Vagina (tissue), 2 donors: Measurements from ENCODE around the gene ALS2CL.

Experiments used
- CTCF ChIP-seq, 3 experiments: fragments of 450-650 bp in 2 of 3; fragments of 200-600 bp in 1 of 3; sonication (generic) in 1 of 3; IDR thresholded peaks; one replicate each; pipeline ENCODE4 v1.5.1; 2017 to 2019; ENCODE audit warnings: antibody characterized with exemption in 3 of 3, mild to moderate bottlenecking in 2 of 3, moderate library complexity in 2 of 3
- POLR2AphosphoS5 ChIP-seq, 2 donors: sonication (generic); formaldehyde crosslinking; IDR thresholded peaks; one replicate each; pipeline ENCODE4 v1.9.0; 2017; ENCODE audit warnings: antibody characterized with exemption in 2 of 2, mild to moderate bottlenecking in 2 of 2, low read depth in 1 of 2; ENCODE audit not compliant: insufficient read depth in 1 of 2

- TF ChIP-seq POLR2AphosphoS5 (IDR thresholded peaks at IDR 0.05; ENCODE audit: insufficient read depth in 1 of 2, low read depth in 1 of 2) (no peak), CTCF (IDR thresholded peaks at IDR 0.05) (no peak)
Measured at GRCh38 chr3:46734773-46735172, 41.3 kb upstream of the ALS2CL start.
